Smooth muscle cell (in vitro differentiated cells): ENCODE data around the gene HGFAC. TPM values are rescaled to one million over a fixed set of nuclear protein-coding genes. Genes with fewer than 3 reads are reported as not detected.

Source experiments
- DNase-seq: peaks from one replicate; lab custom pipeline; 2025; ENCODE audit not compliant: unreplicated experiment; lab: John Stamatoyannopoulos, UW
- H2AFZ ChIP-seq: fragments of 200-600 bp; sonication (generic); 2 replicates; pipeline ENCODE4 v1.6.0; 2016; ENCODE audit warnings: antibody characterized with exemption, low read depth, mild to moderate bottlenecking
- H3F3A ChIP-seq: fragments of 200-600 bp; sonication (generic); 2 replicates; pipeline ENCODE4 v1.6.0; 2017; ENCODE audit warnings: antibody characterized with exemption, low read depth
- H3K27ac ChIP-seq: fragments of 200-600 bp; sonication (generic); 2 replicates; pipeline ENCODE4 v1.5.1; 2016; ENCODE audit warnings: low read depth, mild to moderate bottlenecking
- H3K27me3 ChIP-seq: fragments of 200-600 bp; sonication (generic); 2 replicates; pipeline ENCODE4 v1.6.1; 2016; ENCODE audit warnings: low read depth, mild to moderate bottlenecking
- H3K36me3 ChIP-seq: fragments of 200-600 bp; sonication (generic); 2 replicates; pipeline ENCODE4 v1.5.1; 2016; ENCODE audit warnings: low read depth
- H3K4me1 ChIP-seq: fragments of 200-600 bp; sonication (generic); 2 replicates; pipeline ENCODE4 v1.5.1; 2016; ENCODE audit warnings: low read depth
- H3K4me2 ChIP-seq: fragments of 200-600 bp; sonication (generic); 2 replicates; pipeline ENCODE4 v1.6.0; 2016; ENCODE audit warnings: mild to moderate bottlenecking
- H3K4me3 ChIP-seq: fragments of 200-600 bp; sonication (generic); 2 replicates; pipeline ENCODE4 v1.5.1; 2016; ENCODE audit warnings: mild to moderate bottlenecking
- H3K79me2 ChIP-seq: fragments of 200-600 bp; sonication (generic); 2 replicates; pipeline ENCODE4 v1.6.0; 2016; ENCODE audit warnings: low read depth, mild to moderate bottlenecking
- H3K9ac ChIP-seq: fragments of 200-600 bp; sonication (generic); 2 replicates; pipeline ENCODE4 v1.6.0; 2016; ENCODE audit warnings: low read depth
- H3K9me3 ChIP-seq: fragments of 200-600 bp; sonication (generic); replicated peaks from 2 replicates; pipeline ENCODE4 v1.5.1; 2016; ENCODE audit warnings: low read depth
- H4K20me1 ChIP-seq: fragments of 200-600 bp; sonication (generic); 2 replicates; pipeline ENCODE4 v1.6.0; 2016; ENCODE audit warnings: low read depth
- WGBS: methylation state at CpG from one replicate; pipeline ENCODE4 v1.1.7; 2016; ENCODE audit warnings: low lambda C conversion rate; 5-methylcytosine and 5-hydroxymethylcytosine counted together
- polyA plus RNA-seq: library from polyadenylated mRNA; unstranded; fragments of >200 nt; fragmentation: Nextera tagmentation; extraction: Ambion mirVana; gene quantifications from 2 replicates; pipeline ENCODE4 v1.2.1, GENCODE V29; 2016
- total RNA-seq: library from RNA; depleted of rRNA; stranded (reverse); fragments of >200 nt; gene quantifications from 2 replicates; pipeline ENCODE4 v1.2.3, GENCODE V29; 2014
- TF ChIP-seq, protein P1 (sequence below): fragments of 200-600 bp; sonication (generic); IDR thresholded peaks from 2 replicates; pipeline ENCODE4 v1.5.1; 2017; ENCODE audit warnings: borderline replicate concordance, mild to moderate bottlenecking, antibody characterized with exemption; ENCODE audit not compliant: insufficient read depth, poor library complexity, severe bottlenecking

The HGFAC gene
- total and polyA plus RNA-seq, 2 experiments from 2014 or later: 0.58 TPM; not detected in 1

GRCh38 chr4:3422241-3422801 is 19.4 kb upstream of the HGFAC start:
- Histone ChIP-seq H3K36me3 (no peaks in the 10 kb centered on the region), H3K9ac (no peak overlapping the region), H3K79me2 (no peaks in the 10 kb centered on the region), H4K20me1 (peaks cover 6% of the 10 kb centered on the region), H3K4me3 (no peak overlapping the region), H3K4me1 (no peaks in the 10 kb centered on the region), H2AFZ (no peak overlapping the region), H3F3A (no peaks in the 10 kb centered on the region), H3K9me3 (no peaks in the 10 kb centered on the region), H3K4me2 (no peak overlapping the region), H3K27ac (no peak overlapping the region), H3K27me3 (no peaks in the 10 kb centered on the region)
- TF ChIP-seq, protein P1, sequence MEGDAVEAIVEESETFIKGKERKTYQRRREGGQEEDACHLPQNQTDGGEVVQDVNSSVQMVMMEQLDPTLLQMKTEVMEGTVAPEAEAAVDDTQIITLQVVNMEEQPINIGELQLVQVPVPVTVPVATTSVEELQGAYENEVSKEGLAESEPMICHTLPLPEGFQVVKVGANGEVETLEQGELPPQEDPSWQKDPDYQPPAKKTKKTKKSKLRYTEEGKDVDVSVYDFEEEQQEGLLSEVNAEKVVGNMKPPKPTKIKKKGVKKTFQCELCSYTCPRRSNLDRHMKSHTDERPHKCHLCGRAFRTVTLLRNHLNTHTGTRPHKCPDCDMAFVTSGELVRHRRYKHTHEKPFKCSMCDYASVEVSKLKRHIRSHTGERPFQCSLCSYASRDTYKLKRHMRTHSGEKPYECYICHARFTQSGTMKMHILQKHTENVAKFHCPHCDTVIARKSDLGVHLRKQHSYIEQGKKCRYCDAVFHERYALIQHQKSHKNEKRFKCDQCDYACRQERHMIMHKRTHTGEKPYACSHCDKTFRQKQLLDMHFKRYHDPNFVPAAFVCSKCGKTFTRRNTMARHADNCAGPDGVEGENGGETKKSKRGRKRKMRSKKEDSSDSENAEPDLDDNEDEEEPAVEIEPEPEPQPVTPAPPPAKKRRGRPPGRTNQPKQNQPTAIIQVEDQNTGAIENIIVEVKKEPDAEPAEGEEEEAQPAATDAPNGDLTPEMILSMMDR: no peak
- no peak for DNase-seq
- WGBS: 96% methylated on average over 29 of the region's 29 CpGs

- H3K4me3 ChIP-seq: no peak overlapping the region
These were observed 18.9 kb upstream of the HGFAC start for GRCh38 chr4:3422808-3423297.

GRCh38 chr4:3423406-3423805 is 18.4 kb upstream of the HGFAC start:
- no peak overlapping the region for H2AFZ ChIP-seq
- WGBS: 95% methylated on average over 16 of the region's 16 CpGs

More at GRCh38 chr4:3422808-3423297, 18.9 kb upstream of the HGFAC start:
- Histone ChIP-seq H3K79me2 (no peaks in the 10 kb centered on the region), H4K20me1 (peaks cover 6% of the 10 kb centered on the region), H3K36me3 (no peaks in the 10 kb centered on the region), H2AFZ (no peak overlapping the region), H3K9ac (no peak overlapping the region), H3K4me2 (no peak overlapping the region), H3K4me1 (no peaks in the 10 kb centered on the region), H3F3A (no peaks in the 10 kb centered on the region), H3K9me3 (no peaks in the 10 kb centered on the region), H3K27ac (no peak overlapping the region), H3K27me3 (no peaks in the 10 kb centered on the region)
- 96% methylated on average over 19 of the region's 19 CpGs for WGBS
- TF ChIP-seq, protein P1: no peak
- no peak for DNase-seq

More at GRCh38 chr4:3423406-3423805, 18.4 kb upstream of the HGFAC start:
- no peak overlapping the region for H3K27ac ChIP-seq
- DNase-seq: no peak
- H3K4me2 ChIP-seq: no peak overlapping the region
- H3K27me3 ChIP-seq: no peaks in the 10 kb centered on the region
- H3K36me3 ChIP-seq: no peaks in the 10 kb centered on the region
- H3K79me2 ChIP-seq: no peaks in the 10 kb centered on the region
- H3F3A ChIP-seq: no peaks in the 10 kb centered on the region
- no peaks in the 10 kb centered on the region for H3K9me3 ChIP-seq
- H4K20me1 ChIP-seq: peaks cover 6% of the 10 kb centered on the region
- no peak overlapping the region for H3K4me3 ChIP-seq
- H3K9ac ChIP-seq: no peak overlapping the region
- TF ChIP-seq, protein P1: no peak
- H3K4me1 ChIP-seq: no peaks in the 10 kb centered on the region
